ENCODE results near the gene PERM1. TPM values are rescaled to one million over a fixed set of nuclear protein-coding genes. Genes with fewer than 3 reads are reported as not detected.

The PERM1 gene
- total RNA-seq, 2 experiments from 2014 or later = not detected

- no peak overlapping the region for H3K27ac Mint-ChIP-seq
- H3K4me1 Mint-ChIP-seq (ENCODE audit: low read depth) = no peaks in the 10 kb centered on the region
- intact Hi-C loops (cut with micrococcal nuclease) = no loop called here
- peaks cover 27% of the 10 kb centered on the region for H3K27me3 Mint-ChIP-seq
- ATAC-seq = peak; percentile 93
- TF ChIP-seq, protein P1, sequence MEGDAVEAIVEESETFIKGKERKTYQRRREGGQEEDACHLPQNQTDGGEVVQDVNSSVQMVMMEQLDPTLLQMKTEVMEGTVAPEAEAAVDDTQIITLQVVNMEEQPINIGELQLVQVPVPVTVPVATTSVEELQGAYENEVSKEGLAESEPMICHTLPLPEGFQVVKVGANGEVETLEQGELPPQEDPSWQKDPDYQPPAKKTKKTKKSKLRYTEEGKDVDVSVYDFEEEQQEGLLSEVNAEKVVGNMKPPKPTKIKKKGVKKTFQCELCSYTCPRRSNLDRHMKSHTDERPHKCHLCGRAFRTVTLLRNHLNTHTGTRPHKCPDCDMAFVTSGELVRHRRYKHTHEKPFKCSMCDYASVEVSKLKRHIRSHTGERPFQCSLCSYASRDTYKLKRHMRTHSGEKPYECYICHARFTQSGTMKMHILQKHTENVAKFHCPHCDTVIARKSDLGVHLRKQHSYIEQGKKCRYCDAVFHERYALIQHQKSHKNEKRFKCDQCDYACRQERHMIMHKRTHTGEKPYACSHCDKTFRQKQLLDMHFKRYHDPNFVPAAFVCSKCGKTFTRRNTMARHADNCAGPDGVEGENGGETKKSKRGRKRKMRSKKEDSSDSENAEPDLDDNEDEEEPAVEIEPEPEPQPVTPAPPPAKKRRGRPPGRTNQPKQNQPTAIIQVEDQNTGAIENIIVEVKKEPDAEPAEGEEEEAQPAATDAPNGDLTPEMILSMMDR (IDR thresholded peaks at IDR 0.05) = peak; percentile 99
- DNase-seq = peak; percentile 73
- CTCF ChIA-PET = interaction anchor here (0.6 to 4.6 kb wide), 32 partner anchors 10 to 458 kb away, joined by 3 to 37 read pairs (median 4); partner anchors contain the start of genes C1orf159, HES4, ISG15 and PLEKHN1
- no peaks in the 10 kb centered on the region for H3K9me3 Mint-ChIP-seq
- H3K4me3 Mint-ChIP-seq = no peak overlapping the region
- H3K36me3 Mint-ChIP-seq (ENCODE audit: low read depth) = no peaks in the 10 kb centered on the region
- POLR2A ChIA-PET = interaction anchor here (1.0 to 1.2 kb wide), 2 partner anchors 12 to 33 kb away, joined by 3 to 4 read pairs; no protein-coding TSS in a partner anchor
Measured at GRCh38 chr1:983798-984475, 2.0 kb upstream of the PERM1 start.

DNA sequence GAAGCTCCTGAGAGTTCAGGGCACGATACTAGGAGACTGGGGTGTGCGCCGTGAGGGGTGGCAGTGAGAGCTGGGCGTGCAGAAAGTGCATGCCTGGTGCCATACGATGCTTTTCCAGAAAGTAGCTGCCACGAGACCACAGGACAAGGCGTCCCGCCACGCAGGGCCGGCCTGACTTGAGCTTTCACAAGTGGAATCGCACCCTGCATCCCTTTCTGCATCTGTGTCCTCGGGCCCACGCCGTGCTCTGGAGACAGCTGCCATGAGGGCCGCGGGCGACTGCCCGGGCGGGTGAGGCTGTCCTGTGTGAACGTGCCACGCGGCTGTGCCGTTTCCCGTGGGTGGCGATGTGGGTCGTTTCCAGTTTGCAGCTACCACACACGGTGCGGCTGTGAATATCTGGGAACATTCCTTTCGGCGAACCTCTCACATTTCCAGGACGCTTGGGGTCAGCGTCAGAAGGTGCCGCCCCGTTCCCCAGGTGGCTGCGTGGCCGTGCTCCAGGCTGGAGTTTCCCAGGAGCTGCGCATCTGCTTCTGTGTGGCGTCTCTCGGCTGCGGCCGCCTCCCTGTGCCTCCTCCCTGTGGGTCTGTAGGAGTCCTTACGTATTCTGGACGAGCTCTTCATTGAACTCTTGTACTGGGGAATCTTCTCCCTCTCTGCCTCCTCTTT lies 1.0 kb upstream of the PERM1 start:
- POLR2A ChIA-PET = interaction anchor here (1.0 to 1.7 kb wide), 4 partner anchors 13 to 34 kb away, joined by 3 to 4 read pairs (median 4); partner anchors contain the start of gene ISG15
- intact Hi-C loops (cut with micrococcal nuclease) = no loop called here

DNA sequence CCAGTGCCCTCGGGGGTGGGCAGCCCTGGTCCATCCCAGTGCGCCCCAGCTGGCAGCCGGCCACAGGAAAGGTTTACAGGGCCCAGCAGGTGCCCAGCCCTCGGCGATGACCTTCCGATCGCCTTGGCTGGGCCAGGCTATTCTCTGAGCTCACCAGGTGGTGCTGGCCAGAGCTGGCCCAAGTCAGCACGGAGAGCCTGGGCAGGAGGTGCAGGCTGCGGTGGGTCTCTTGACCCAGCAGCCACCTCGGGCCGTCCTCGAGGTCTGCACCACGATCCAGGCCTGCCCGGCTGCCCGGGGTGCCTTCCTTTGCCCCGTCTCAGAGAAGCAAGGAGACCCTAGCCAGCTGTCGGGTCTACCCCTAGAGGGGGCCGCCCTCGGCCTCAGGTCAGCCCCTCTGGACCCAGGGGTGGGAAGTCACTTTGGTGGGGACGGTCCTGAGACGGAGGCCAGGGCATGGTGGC lies 370 bp downstream of the PERM1 start:
- DNase-seq = no peak
- Mint-ChIP-seq H3K4me1 (ENCODE audit: low read depth) (peaks cover 4% of the 10 kb centered on the region), H3K36me3 (ENCODE audit: low read depth) (no peaks in the 10 kb centered on the region), H3K4me3 (no peak overlapping the region), H3K27me3 (peaks cover 26% of the 10 kb centered on the region), H3K27ac (no peak overlapping the region), H3K9me3 (no peaks in the 10 kb centered on the region)
- POLR2A ChIA-PET = interaction anchor here (1.0 to 1.7 kb wide), 2 partner anchors 27 to 32 kb away, joined by 3 to 4 read pairs; partner anchors contain the start of gene ISG15
- intact Hi-C loops (cut with micrococcal nuclease) = no loop called here
- CTCF ChIA-PET = interaction anchor here (1.3 to 1.8 kb wide), 3 partner anchors 10 to 33 kb away, joined by 3 to 7 read pairs (median 3); no protein-coding TSS in a partner anchor
- ATAC-seq = no peak
- TF ChIP-seq, protein P1 (IDR thresholded peaks at IDR 0.05) = no peak

More for the DNA sequence above, 1.0 kb upstream of the PERM1 start:
- TF ChIP-seq, protein P1 (IDR thresholded peaks at IDR 0.05) = no peak
- CTCF ChIA-PET = interaction anchor here (0.7 to 4.6 kb wide), 13 partner anchors 11 to 308 kb away, joined by 3 to 37 read pairs (median 5); partner anchors contain the start of genes ISG15 and PLEKHN1
- DNase-seq = no peak
- no peaks in the 10 kb centered on the region for H3K9me3 Mint-ChIP-seq
- H3K27me3 Mint-ChIP-seq = peaks cover 26% of the 10 kb centered on the region
- no peak for ATAC-seq
- peaks cover 4% of the 10 kb centered on the region for H3K4me1 Mint-ChIP-seq (ENCODE audit: low read depth)
- no peak overlapping the region for H3K4me3 Mint-ChIP-seq
- H3K27ac Mint-ChIP-seq = no peak overlapping the region
- no peaks in the 10 kb centered on the region for H3K36me3 Mint-ChIP-seq (ENCODE audit: low read depth)

DNA sequence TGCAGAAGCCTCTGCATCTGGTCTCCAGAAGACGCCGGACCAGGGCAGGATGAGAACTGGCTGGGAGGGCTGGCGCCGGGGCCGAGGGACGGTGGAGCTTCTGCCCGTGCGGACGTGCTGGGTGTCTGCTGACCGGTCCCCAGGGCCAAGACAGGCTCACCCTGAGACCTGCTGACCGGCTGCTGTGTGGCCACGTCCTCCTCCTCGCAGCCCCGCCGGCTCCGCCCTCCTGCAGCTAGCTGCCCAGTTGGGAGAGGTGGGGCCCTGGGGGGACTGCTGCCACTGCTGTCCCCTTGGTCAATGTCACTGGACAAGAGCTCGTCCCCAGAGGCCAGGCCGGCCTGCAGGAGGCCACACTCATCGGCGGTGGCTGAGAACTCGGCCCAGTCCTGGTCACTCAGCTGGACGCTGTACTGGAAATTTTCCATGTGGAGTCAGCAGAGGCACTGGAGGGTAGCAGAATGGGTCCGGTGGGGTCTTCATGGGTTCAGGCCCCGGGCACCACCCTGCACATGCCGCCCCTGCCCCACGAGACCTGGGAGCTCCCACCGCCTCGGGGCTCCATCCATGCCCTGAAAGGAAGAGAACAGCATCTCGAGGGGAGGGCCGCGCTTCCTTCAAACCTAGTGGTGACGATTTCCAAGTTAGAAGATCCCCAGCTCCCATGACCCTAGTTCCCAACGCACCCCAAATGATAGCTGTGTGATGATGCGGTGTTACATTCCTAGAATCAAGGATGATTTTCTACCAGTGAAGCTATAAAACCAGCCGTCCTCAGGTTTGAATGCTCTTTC lies 1.1 kb downstream of the PERM1 start:
- no peak overlapping the region for H3K4me3 Mint-ChIP-seq
- peaks cover 4% of the 10 kb centered on the region for H3K4me1 Mint-ChIP-seq (ENCODE audit: low read depth)
- POLR2A ChIA-PET = interaction anchor here (1.0 to 1.5 kb wide), 2 partner anchors 12 to 26 kb away, joined by 3 to 4 read pairs; no protein-coding TSS in a partner anchor
- H3K27ac Mint-ChIP-seq = no peak overlapping the region
- no peaks in the 10 kb centered on the region for H3K9me3 Mint-ChIP-seq
- peaks cover 24% of the 10 kb centered on the region for H3K27me3 Mint-ChIP-seq
- intact Hi-C loops (cut with micrococcal nuclease) = no loop called here
- CTCF ChIA-PET = interaction anchor here (1.3 to 1.8 kb wide), 3 partner anchors 9 to 34 kb away, joined by 3 to 7 read pairs (median 3); no protein-coding TSS in a partner anchor
- TF ChIP-seq, protein P1 (IDR thresholded peaks at IDR 0.05) = no peak
- H3K36me3 Mint-ChIP-seq (ENCODE audit: low read depth) = no peaks in the 10 kb centered on the region
- ATAC-seq (no peak), DNase-seq (no peak)
